ENCODE results near the gene WDFY4.

WDFY4 gene

GRCh38 chr10:48976196-48976595 lies 291.5 kb downstream of the WDFY4 start:
- Histone ChIP-seq H3K9ac (ENCODE audit: low read depth, low read length) (no peak overlapping the region), H3K36me3 (ENCODE audit: insufficient read depth, low read length) (no peaks in the 10 kb centered on the region), H3K9me3 (replicated peaks; ENCODE audit: low read length) (no peaks in the 10 kb centered on the region), H3K27me3 (ENCODE audit: control insufficient read depth, insufficient read depth, low read length) (peaks cover 16% of the 10 kb centered on the region), H3K4me3 (ENCODE audit: low read length) (no peak overlapping the region), H3K4me2 (ENCODE audit: low read length) (no peak overlapping the region), H3K4me1 (ENCODE audit: control insufficient read depth, insufficient read depth, low read length) (no peaks in the 10 kb centered on the region)

- no peak overlapping the region for H3K9ac ChIP-seq (ENCODE audit: low read depth, low read length)
- no peaks in the 10 kb centered on the region for H3K9me3 ChIP-seq (replicated peaks; ENCODE audit: low read length)
- no peaks in the 10 kb centered on the region for H3K4me1 ChIP-seq (ENCODE audit: control insufficient read depth, insufficient read depth, low read length)
- H3K27me3 ChIP-seq (ENCODE audit: control insufficient read depth, insufficient read depth, low read length) = peaks cover 11% of the 10 kb centered on the region
- no peak overlapping the region for H3K4me3 ChIP-seq (ENCODE audit: low read length)
- no peak overlapping the region for H3K4me2 ChIP-seq (ENCODE audit: low read length)
- H3K36me3 ChIP-seq (ENCODE audit: insufficient read depth, low read length) = no peaks in the 10 kb centered on the region
Observed at GRCh38 chr10:48978318-48978717, 293.6 kb downstream of the WDFY4 start.

- peaks cover 14% of the 10 kb centered on the region for H3K27me3 ChIP-seq (ENCODE audit: control insufficient read depth, insufficient read depth, low read length)
- H3K9me3 ChIP-seq (replicated peaks; ENCODE audit: low read length) = no peaks in the 10 kb centered on the region
- H3K4me1 ChIP-seq (ENCODE audit: control insufficient read depth, insufficient read depth, low read length) = no peaks in the 10 kb centered on the region
- H3K4me3 ChIP-seq (ENCODE audit: low read length) = no peak overlapping the region
- H3K36me3 ChIP-seq (ENCODE audit: insufficient read depth, low read length) = no peaks in the 10 kb centered on the region
- no peak overlapping the region for H3K4me2 ChIP-seq (ENCODE audit: low read length)
- H3K9ac ChIP-seq (ENCODE audit: low read depth, low read length) = no peak overlapping the region
Observed at GRCh38 chr10:48981310-48981907, 296.7 kb downstream of the WDFY4 start.

GRCh38 chr10:48982584-48982983 lies 297.9 kb downstream of the WDFY4 start:
- H3K27me3 ChIP-seq (ENCODE audit: control insufficient read depth, insufficient read depth, low read length) = peaks cover 18% of the 10 kb centered on the region
- H3K4me3 ChIP-seq (ENCODE audit: low read length) = no peak overlapping the region
- H3K9ac ChIP-seq (ENCODE audit: low read depth, low read length) = no peak overlapping the region
- H3K4me1 ChIP-seq (ENCODE audit: control insufficient read depth, insufficient read depth, low read length) = no peaks in the 10 kb centered on the region
- no peak overlapping the region for H3K4me2 ChIP-seq (ENCODE audit: low read length)
- no peaks in the 10 kb centered on the region for H3K9me3 ChIP-seq (replicated peaks; ENCODE audit: low read length)
- no peaks in the 10 kb centered on the region for H3K36me3 ChIP-seq (ENCODE audit: insufficient read depth, low read length)

- Histone ChIP-seq H3K36me3 (ENCODE audit: insufficient read depth, low read length) (no peaks in the 10 kb centered on the region), H3K9ac (ENCODE audit: low read depth, low read length) (no peak overlapping the region), H3K9me3 (replicated peaks; ENCODE audit: low read length) (no peaks in the 10 kb centered on the region)
Observed at GRCh38 chr10:48983648-48984351, 299.1 kb downstream of the WDFY4 start.

GRCh38 chr10:48985621-48986158 lies 301.0 kb downstream of the WDFY4 start:
- H3K4me1 ChIP-seq (ENCODE audit: control insufficient read depth, insufficient read depth, low read length) = no peaks in the 10 kb centered on the region
- H3K36me3 ChIP-seq (ENCODE audit: insufficient read depth, low read length) = no peaks in the 10 kb centered on the region
- H3K27me3 ChIP-seq (ENCODE audit: control insufficient read depth, insufficient read depth, low read length) = peaks cover 18% of the 10 kb centered on the region
- no peak overlapping the region for H3K4me3 ChIP-seq (ENCODE audit: low read length)
- no peak overlapping the region for H3K4me2 ChIP-seq (ENCODE audit: low read length)
- H3K9ac ChIP-seq (ENCODE audit: low read depth, low read length) = no peak overlapping the region
- H3K9me3 ChIP-seq (replicated peaks; ENCODE audit: low read length) = no peaks in the 10 kb centered on the region

More at GRCh38 chr10:48983648-48984351, 299.1 kb downstream of the WDFY4 start:
- Histone ChIP-seq H3K4me1 (ENCODE audit: control insufficient read depth, insufficient read depth, low read length) (no peaks in the 10 kb centered on the region), H3K4me2 (ENCODE audit: low read length) (no peak overlapping the region), H3K27me3 (ENCODE audit: control insufficient read depth, insufficient read depth, low read length) (peaks cover 20% of the 10 kb centered on the region), H3K4me3 (ENCODE audit: low read length) (no peak overlapping the region)

- H3K9me3 ChIP-seq (replicated peaks; ENCODE audit: low read length) = no peaks in the 10 kb centered on the region
- no peak overlapping the region for H3K9ac ChIP-seq (ENCODE audit: low read depth, low read length)
- no peaks in the 10 kb centered on the region for H3K4me1 ChIP-seq (ENCODE audit: control insufficient read depth, insufficient read depth, low read length)
- H3K4me2 ChIP-seq (ENCODE audit: low read length) = no peak overlapping the region
- H3K4me3 ChIP-seq (ENCODE audit: low read length) = no peak overlapping the region
- no peaks in the 10 kb centered on the region for H3K36me3 ChIP-seq (ENCODE audit: insufficient read depth, low read length)
- H3K27me3 ChIP-seq (ENCODE audit: control insufficient read depth, insufficient read depth, low read length) = peaks cover 19% of the 10 kb centered on the region
Observed at GRCh38 chr10:48990226-48990625, 305.6 kb downstream of the WDFY4 start.

- no peaks in the 10 kb centered on the region for H3K36me3 ChIP-seq (ENCODE audit: insufficient read depth, low read length)
- H3K9me3 ChIP-seq (replicated peaks; ENCODE audit: low read length) = no peaks in the 10 kb centered on the region
- no peak overlapping the region for H3K4me3 ChIP-seq (ENCODE audit: low read length)
- peaks cover 16% of the 10 kb centered on the region for H3K27me3 ChIP-seq (ENCODE audit: control insufficient read depth, insufficient read depth, low read length)
- H3K4me1 ChIP-seq (ENCODE audit: control insufficient read depth, insufficient read depth, low read length) = no peaks in the 10 kb centered on the region
- no peak overlapping the region for H3K4me2 ChIP-seq (ENCODE audit: low read length)
- no peak overlapping the region for H3K9ac ChIP-seq (ENCODE audit: low read depth, low read length)
Observed at GRCh38 chr10:48993627-48994026, 309.0 kb downstream of the WDFY4 start.

GRCh38 chr10:48996329-48996728 lies 311.7 kb downstream of the WDFY4 start:
- H3K27me3 ChIP-seq (ENCODE audit: control insufficient read depth, insufficient read depth, low read length) = peaks cover 14% of the 10 kb centered on the region
- H3K4me2 ChIP-seq (ENCODE audit: low read length) = no peak overlapping the region
- no peaks in the 10 kb centered on the region for H3K9me3 ChIP-seq (replicated peaks; ENCODE audit: low read length)
- no peak overlapping the region for H3K4me3 ChIP-seq (ENCODE audit: low read length)
- H3K9ac ChIP-seq (ENCODE audit: low read depth, low read length) = no peak overlapping the region
- no peaks in the 10 kb centered on the region for H3K36me3 ChIP-seq (ENCODE audit: insufficient read depth, low read length)
- H3K4me1 ChIP-seq (ENCODE audit: control insufficient read depth, insufficient read depth, low read length) = no peaks in the 10 kb centered on the region

GRCh38 chr10:48999346-48999745 lies 314.7 kb downstream of the WDFY4 start:
- no peaks in the 10 kb centered on the region for H3K36me3 ChIP-seq (ENCODE audit: insufficient read depth, low read length)
- H3K4me1 ChIP-seq (ENCODE audit: control insufficient read depth, insufficient read depth, low read length) = no peaks in the 10 kb centered on the region
- no peaks in the 10 kb centered on the region for H3K9me3 ChIP-seq (replicated peaks; ENCODE audit: low read length)
- peaks cover 11% of the 10 kb centered on the region for H3K27me3 ChIP-seq (ENCODE audit: control insufficient read depth, insufficient read depth, low read length)
- H3K4me3 ChIP-seq (ENCODE audit: low read length) = no peak overlapping the region
- no peak overlapping the region for H3K4me2 ChIP-seq (ENCODE audit: low read length)
- H3K9ac ChIP-seq (ENCODE audit: low read depth, low read length) = no peak overlapping the region

- H3K27me3 ChIP-seq (ENCODE audit: control insufficient read depth, insufficient read depth, low read length) = peaks cover 11% of the 10 kb centered on the region
- H3K36me3 ChIP-seq (ENCODE audit: insufficient read depth, low read length) = no peaks in the 10 kb centered on the region
- H3K9ac ChIP-seq (ENCODE audit: low read depth, low read length) = no peak overlapping the region
- no peak overlapping the region for H3K4me2 ChIP-seq (ENCODE audit: low read length)
- no peaks in the 10 kb centered on the region for H3K9me3 ChIP-seq (replicated peaks; ENCODE audit: low read length)
- H3K4me3 ChIP-seq (ENCODE audit: low read length) = no peak overlapping the region
- H3K4me1 ChIP-seq (ENCODE audit: control insufficient read depth, insufficient read depth, low read length) = no peaks in the 10 kb centered on the region
Observed at GRCh38 chr10:49000437-49001398, 316.0 kb downstream of the WDFY4 start.

Data from skeletal muscle satellite cell (primary cell).